Lower leg skin (tissue), 3 donors: ENCODE data around the gene DPYD.

Experiments
- POLR2A ChIP-seq, 2 donors: fragments of 450-650 bp; IDR thresholded peaks; one replicate each; pipeline ENCODE4 v1.6.1; 2016 to 2017; ENCODE audit warnings: antibody characterized with exemption in 2 of 2, mild to moderate bottlenecking in 1 of 2, moderate library complexity in 1 of 2
- TF ChIP-seq, protein P1 (sequence below), 3 donors: fragments of 450-650 bp; IDR thresholded peaks; one replicate each; pipeline ENCODE4 v1.5.1; 2016; ENCODE audit warnings: antibody characterized with exemption in 3 of 3, mild to moderate bottlenecking in 3 of 3, moderate library complexity in 2 of 3

GRCh38 chr1:97608272-97608671, 312.6 kb downstream of the DPYD start:
- TF ChIP-seq, protein P1, sequence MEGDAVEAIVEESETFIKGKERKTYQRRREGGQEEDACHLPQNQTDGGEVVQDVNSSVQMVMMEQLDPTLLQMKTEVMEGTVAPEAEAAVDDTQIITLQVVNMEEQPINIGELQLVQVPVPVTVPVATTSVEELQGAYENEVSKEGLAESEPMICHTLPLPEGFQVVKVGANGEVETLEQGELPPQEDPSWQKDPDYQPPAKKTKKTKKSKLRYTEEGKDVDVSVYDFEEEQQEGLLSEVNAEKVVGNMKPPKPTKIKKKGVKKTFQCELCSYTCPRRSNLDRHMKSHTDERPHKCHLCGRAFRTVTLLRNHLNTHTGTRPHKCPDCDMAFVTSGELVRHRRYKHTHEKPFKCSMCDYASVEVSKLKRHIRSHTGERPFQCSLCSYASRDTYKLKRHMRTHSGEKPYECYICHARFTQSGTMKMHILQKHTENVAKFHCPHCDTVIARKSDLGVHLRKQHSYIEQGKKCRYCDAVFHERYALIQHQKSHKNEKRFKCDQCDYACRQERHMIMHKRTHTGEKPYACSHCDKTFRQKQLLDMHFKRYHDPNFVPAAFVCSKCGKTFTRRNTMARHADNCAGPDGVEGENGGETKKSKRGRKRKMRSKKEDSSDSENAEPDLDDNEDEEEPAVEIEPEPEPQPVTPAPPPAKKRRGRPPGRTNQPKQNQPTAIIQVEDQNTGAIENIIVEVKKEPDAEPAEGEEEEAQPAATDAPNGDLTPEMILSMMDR (IDR thresholded peaks at IDR 0.05): no peak
- TF ChIP-seq POLR2A (IDR thresholded peaks at IDR 0.05): no peak
